HG03457 (cell line): Measurements from ENCODE around the gene GABRE.

Experiments used
- ATAC-seq: cut with Tn5 transposase; IDR thresholded peaks from one replicate; pipeline ENCODE4 v1.9.1; 2021; ENCODE audit warnings: moderate number of reproducible peaks; ENCODE audit not compliant: unreplicated experiment

Gene GABRE

GRCh38 chrX:151974336-151975227, at the start of gene GABRE:
Gene GABRE, minus strand, starts transcription at chrX:151974676. Its CDS starts 51 bp downstream, at chrX:151974625.
- no peak for ATAC-seq

- no peak for ATAC-seq
These were observed 46.4 kb upstream of the GABRE start for GRCh38 chrX:152020888-152021287.

GRCh38 chrX:151999813-152000212, 25.3 kb upstream of the GABRE start:
- ATAC-seq, result no peak

- ATAC-seq, result no peak
These were observed 23.1 kb upstream of the GABRE start for GRCh38 chrX:151997539-151997938.

- no peak for ATAC-seq
These were observed 21.9 kb upstream of the GABRE start for GRCh38 chrX:151996347-151996746.

- no peak for ATAC-seq
These were observed 20.0 kb upstream of the GABRE start for GRCh38 chrX:151994476-151994875.

GRCh38 chrX:151988706-151989299, 14.3 kb upstream of the GABRE start:
- no peak for ATAC-seq

GRCh38 chrX:151987108-151987507, 12.6 kb upstream of the GABRE start:
- no peak for ATAC-seq

- ATAC-seq, result no peak
These were observed 11.5 kb upstream of the GABRE start for GRCh38 chrX:151985955-151986354.

- no peak for ATAC-seq
These were observed 11.1 kb upstream of the GABRE start for GRCh38 chrX:151985531-151985930.

GRCh38 chrX:151984902-151985301, 10.4 kb upstream of the GABRE start:
- ATAC-seq, result no peak

GRCh38 chrX:151984328-151984727, 9.9 kb upstream of the GABRE start:
- no peak for ATAC-seq

- ATAC-seq, result no peak
These were observed 8.7 kb upstream of the GABRE start for GRCh38 chrX:151983186-151983585.

GRCh38 chrX:151982222-151982621, 7.7 kb upstream of the GABRE start:
- ATAC-seq, result no peak

GRCh38 chrX:151981129-151981528, 6.7 kb upstream of the GABRE start:
- ATAC-seq, result no peak

GRCh38 chrX:151977923-151978322, 3.4 kb upstream of the GABRE start:
- no peak for ATAC-seq

GRCh38 chrX:151977009-151977408, 2.5 kb upstream of the GABRE start:
- no peak for ATAC-seq

- ATAC-seq, result no peak
These were observed 1.3 kb upstream of the GABRE start for GRCh38 chrX:151975736-151976275.

- ATAC-seq, result no peak
These were observed 735 bp upstream of the GABRE start for GRCh38 chrX:151975228-151975593.

- no peak for ATAC-seq
These were observed 583 bp downstream of the GABRE start for GRCh38 chrX:151973851-151974335.

GRCh38 chrX:151973060-151973661, 1.3 kb downstream of the GABRE start:
- ATAC-seq, result no peak

- ATAC-seq, result no peak
These were observed 3.8 kb downstream of the GABRE start for GRCh38 chrX:151970661-151971060.
